K562 (cell line): ENCODE measurements around the gene LIG3. TPM values are rescaled to one million over a fixed set of nuclear protein-coding genes. Genes with fewer than 3 reads are reported as not detected.

ENCODE experiments used
- AFF1 ChIP-seq, 2 experiments: fragments of 450-650 bp; IDR thresholded peaks; 2 replicates each; pipeline ENCODE4 v1.6.1; 2018; ENCODE audit warnings: mild to moderate bottlenecking in 2 of 2, low read depth in 1 of 2; ENCODE audit not compliant: partially characterized antibody in 2 of 2
- ATF7 ChIP-seq: fragments of 450-650 bp; IDR thresholded peaks from 2 replicates; pipeline ENCODE4 v1.7.1; 2014; ENCODE audit warnings: mild to moderate bottlenecking, moderate library complexity
- ETV1 ChIP-seq: fragments of 450-650 bp; conservative IDR thresholded peaks from 2 replicates; pipeline ENCODE4 v1.6.1; 2016; ENCODE audit warnings: missing genetic modification characterization, control low read depth, low read depth, missing compliant biosample characterization
- HNRNPK ChIP-seq: fragments of 200-400 bp; formaldehyde crosslinking; IDR thresholded peaks from one replicate; pipeline ENCODE4 v1.6.1; 2018; ENCODE audit warnings: mild to moderate bottlenecking, low read depth, low read length; ENCODE audit not compliant: poor library complexity, severe bottlenecking
- KDM2B ChIP-seq: fragments of 250-450 bp; sonication (Bioruptor Pico); IDR thresholded peaks from 2 replicates; pipeline ENCODE4 v1.8.0; 2021; ENCODE audit warnings: mild to moderate bottlenecking, moderate library complexity
- MLLT1 ChIP-seq, 2 experiments: fragments of 450-650 bp; IDR thresholded peaks; 2 replicates each; pipeline ENCODE4 v1.6.1; 2016
- NONO ChIP-seq, 2 experiments: fragments of 200-400 bp in 1 of 2; fragments of 450-650 bp in 1 of 2; formaldehyde crosslinking in 1 of 2; IDR thresholded peaks; 2 replicates each; pipeline ENCODE4 v1.6.1; 2017; ENCODE audit warnings: low read depth in 2 of 2, mild to moderate bottlenecking in 2 of 2, moderate library complexity in 2 of 2, low read length in 1 of 2
- PCBP1 ChIP-seq: fragments of 200-400 bp; formaldehyde crosslinking; IDR thresholded peaks from 2 replicates; pipeline ENCODE4 v1.6.1; 2018; ENCODE audit warnings: mild to moderate bottlenecking, low read depth, low read length; ENCODE audit not compliant: poor library complexity, severe bottlenecking
- PTTG1 ChIP-seq: fragments of 450-650 bp; IDR thresholded peaks from 2 replicates; pipeline ENCODE4 v1.6.1; 2016; ENCODE audit warnings: low read depth, mild to moderate bottlenecking, missing genetic modification characterization, missing compliant biosample characterization
- RBFOX2 ChIP-seq: fragments of 200-400 bp; formaldehyde crosslinking; IDR thresholded peaks from 2 replicates; pipeline ENCODE4 v1.6.1; 2017; ENCODE audit warnings: low read depth, mild to moderate bottlenecking, low read length, moderate library complexity
- RBM14 ChIP-seq: fragments of 200-400 bp; formaldehyde crosslinking; IDR thresholded peaks from 2 replicates; pipeline ENCODE4 v1.6.1; 2018; ENCODE audit warnings: low read depth, mild to moderate bottlenecking, low read length, moderate library complexity, borderline replicate concordance; ENCODE audit not compliant: insufficient read depth
- SMAD3 ChIP-seq: fragments of 450-650 bp; formaldehyde crosslinking; conservative IDR thresholded peaks from 2 replicates; pipeline ENCODE4 v1.4.0; 2020; ENCODE audit warnings: mild to moderate bottlenecking
- TAF7 ChIP-seq: fragments of 450-650 bp; IDR thresholded peaks from 2 replicates; pipeline ENCODE4 v1.6.1; 2016; ENCODE audit warnings: missing genetic modification characterization, missing compliant biosample characterization
- YY1 ChIP-seq, 3 experiments: IDR thresholded peaks; 2 replicates each; pipeline ENCODE4 v1.6.1; 2011; ENCODE audit warnings: low read length in 2 of 3, mild to moderate bottlenecking in 2 of 3, moderate library complexity in 2 of 3, borderline replicate concordance in 1 of 3, control low read depth in 1 of 3, low read depth in 1 of 3; ENCODE audit not compliant: insufficient read depth in 3 of 3, insufficient replicate concordance in 2 of 3, control insufficient read depth in 1 of 3, insufficient read length in 1 of 3; ENCODE audit errors: extremely low read depth in 1 of 3
- ZBTB11 ChIP-seq, 3 experiments: fragments of 200-800 bp in 1 of 3; fragments of 250-450 bp in 1 of 3; fragments of 450-650 bp in 1 of 3; sonication (Bioruptor Pico) in 1 of 3; sonication (Bioruptor generic) in 1 of 3; formaldehyde crosslinking in 1 of 3; IDR thresholded peaks; 2 replicates each; pipeline versions ENCODE4 v1.6.1 to v1.8.0; 2016 to 2022; ENCODE audit warnings: mild to moderate bottlenecking in 2 of 3, missing genetic modification characterization in 2 of 3, missing compliant biosample characterization in 1 of 3, moderate library complexity in 1 of 3
- polyA plus RNA-seq, 8 experiments: library from polyadenylated mRNA; depleted of rRNA in 4 of 8; stranded (reverse) in 5 of 8; unstranded in 3 of 8; fragments of >200 nt; fragmentation: Nextera tagmentation in 2 of 8; fragmentation: Illumina TruSeq in 1 of 8; extraction: Ambion mirVana in 2 of 8; extraction: Trizol in 1 of 8; gene quantifications; 2 replicates each; pipeline versions ENCODE4 v1.2.1 to v1.2.3, GENCODE V29; 2011 to 2014; ENCODE audit warnings: inconsistent platforms in 1 of 8, missing spikeins in 1 of 8
- total RNA-seq, 7 experiments: library from RNA; depleted of rRNA in 6 of 7; stranded (reverse); fragments of >200 nt in 6 of 7; fragmentation: Illumina TruSeq in 2 of 7; extraction: Trizol in 2 of 7; gene quantifications; 2 replicates each; pipeline versions ENCODE4 v1.2.1 to v1.2.3, GENCODE V29; 2011 to 2021; ENCODE audit warnings: low replicate concordance in 1 of 7

Gene LIG3
- total and polyA plus RNA-seq, 9 of the 15 experiments (the other 6 are each of a cell fraction or from before 2014, with no cell fraction given) = 7.6 to 75.0 (median 43.0) TPM

GRCh38 chr17:34980681-34981537 is 597 bp downstream of the LIG3 start (continued):
- TF ChIP-seq HNRNPK = no peak
- TF ChIP-seq RBM14 = 0 out of 2 replicates have a peak, but pooled peaks have one; percentile 29
- TF ChIP-seq MLLT1 (IDR thresholded peaks at IDR 0.05) = peak in 1 of 2 experiments; percentile 56; a peak in 1 of 4 replicates
- peak; percentile 96 for TF ChIP-seq RBFOX2
- TF ChIP-seq PTTG1 (tag) = no peak
- TF ChIP-seq ATF7 = peak; percentile 8; the same call in 1 of the 2 replicates
- no peak for TF ChIP-seq ZBTB11 (CRISPR knock-in tag; IDR thresholded peaks at IDR 0.05)
- no peak for TF ChIP-seq ETV1
- TF ChIP-seq YY1 (IDR thresholded peaks at IDR 0.05; ENCODE audit: borderline replicate concordance in 1 of 3, control insufficient read depth in 1 of 3, extremely low read depth in 1 of 3, insufficient read depth in 3 of 3, insufficient read length in 1 of 3, insufficient replicate concordance in 2 of 3, low read depth in 1 of 3, low read length in 2 of 3) = no peak
- TF ChIP-seq NONO (IDR thresholded peaks at IDR 0.05; ENCODE audit: low read depth in 2 of 2, low read length in 1 of 2) = peak; percentile 63 to 78; a peak in 3 of 4 replicates
- no peak for TF ChIP-seq KDM2B (CRISPR knock-in tag)
- peak; percentile 33 for TF ChIP-seq PCBP1
- TF ChIP-seq SMAD3 (CRISPR knock-in tag) = 0 out of 2 replicates have a peak, but pooled peaks have one; percentile 13
- TF ChIP-seq AFF1 (IDR thresholded peaks at IDR 0.05; ENCODE audit: low read depth in 1 of 2, partially characterized antibody in 2 of 2) = no peak
- peak; percentile 75 for TF ChIP-seq TAF7 (tag)
